Lung (tissue), 12 donors: ENCODE measurements around the gene PDE9A. TPM values are rescaled to one million over a fixed set of nuclear protein-coding genes. Genes with fewer than 3 reads are reported as not detected.
A peak's percentile ranks its signal among the peaks of the same experiment; 100 is the strongest.

Experiments
- ATAC-seq: fragments of 200-7000 bp; cut with Tn5 transposase; one replicate; pipeline ENCODE4 v1.9.1; 2020; ENCODE audit warnings: moderate number of reproducible peaks; ENCODE audit not compliant: insufficient read depth, low FRiP score
- DNase-seq, 3 donors: peaks; one replicate each; pipeline ENCODE4 v3.0.0-alpha.2; 2013 to 2017
- H3K27ac ChIP-seq, 2 donors: one replicate each; pipeline ENCODE4 v1.5.1; 2013; ENCODE audit warnings: mild to moderate bottlenecking in 2 of 2, moderate library complexity in 2 of 2, control low read depth in 1 of 2, inconsistent platforms in 1 of 2, low read depth in 1 of 2, low read length in 1 of 2
- H3K27me3 ChIP-seq, 3 donors: one replicate each; pipeline ENCODE4 v1.5.1; 2013; ENCODE audit warnings: low read length in 2 of 3; ENCODE audit not compliant: control insufficient read depth in 3 of 3, insufficient read depth in 3 of 3
- H3K36me3 ChIP-seq, 4 donors: one replicate each; pipeline ENCODE4 v1.5.1; 2013; ENCODE audit warnings: low read length in 4 of 4, mild to moderate bottlenecking in 1 of 4, moderate library complexity in 1 of 4; ENCODE audit not compliant: control insufficient read depth in 4 of 4, insufficient read depth in 4 of 4
- H3K4me1 ChIP-seq, 5 donors: one replicate each; pipeline ENCODE4 v1.5.1; 2013; ENCODE audit warnings: low read length in 5 of 5, mild to moderate bottlenecking in 2 of 5, moderate library complexity in 1 of 5; ENCODE audit not compliant: control insufficient read depth in 5 of 5, insufficient read depth in 5 of 5
- H3K4me3 ChIP-seq: one replicate; pipeline ENCODE4 v1.5.1; 2013; ENCODE audit warnings: mild to moderate bottlenecking, control low read depth, moderate library complexity
- H3K9ac ChIP-seq, 2 donors: one replicate each; pipeline ENCODE4 v1.5.1; 2013; ENCODE audit warnings: low read length in 2 of 2, control low read depth in 1 of 2; ENCODE audit not compliant: insufficient read depth in 1 of 2
- H3K9me3 ChIP-seq, 4 donors: one replicate each; pipeline ENCODE4 v1.5.1; 2013; ENCODE audit warnings: low read length in 3 of 4, mild to moderate bottlenecking in 1 of 4, moderate library complexity in 1 of 4; ENCODE audit not compliant: control insufficient read depth in 4 of 4, insufficient read depth in 3 of 4
- WGBS, 2 donors: extraction: QIAGEN DNeasy Blood & Tissue Kit; methylation state at CpG; one replicate each; pipeline ENCODE4 v1.1.7; 2013; 5-methylcytosine and 5-hydroxymethylcytosine counted together
- polyA plus RNA-seq, 2 donors: library from polyadenylated mRNA; stranded (reverse); fragments of 200-250 nt; gene quantifications; one replicate each; pipeline ENCODE4 v1.2.1, GENCODE V29; 2013
- total RNA-seq, 2 donors: library from RNA; depleted of rRNA in 1 of 2; stranded (reverse); fragments of >200 nt in 1 of 2; gene quantifications; one replicate each; pipeline ENCODE4 v1.2.1, GENCODE V29; 2014 to 2021
- TF ChIP-seq, protein P1 (sequence below): IDR thresholded peaks from 2 replicates; pipeline ENCODE4 v1.5.1; 2012; ENCODE audit warnings: mild to moderate bottlenecking; ENCODE audit errors: control extremely low read depth, extremely low read depth
- donor health status: control.
- donor health status: control.
- donor health status: Bipolar disorder and iron deficiency.
- donor health status: healthy.
- donor health status: DM: yes; HTN: yes; CAD: no.

Gene PDE9A
- total and polyA plus RNA-seq, 4 donors, result 5.3 to 17.0 (median 6.9) TPM

DNA sequence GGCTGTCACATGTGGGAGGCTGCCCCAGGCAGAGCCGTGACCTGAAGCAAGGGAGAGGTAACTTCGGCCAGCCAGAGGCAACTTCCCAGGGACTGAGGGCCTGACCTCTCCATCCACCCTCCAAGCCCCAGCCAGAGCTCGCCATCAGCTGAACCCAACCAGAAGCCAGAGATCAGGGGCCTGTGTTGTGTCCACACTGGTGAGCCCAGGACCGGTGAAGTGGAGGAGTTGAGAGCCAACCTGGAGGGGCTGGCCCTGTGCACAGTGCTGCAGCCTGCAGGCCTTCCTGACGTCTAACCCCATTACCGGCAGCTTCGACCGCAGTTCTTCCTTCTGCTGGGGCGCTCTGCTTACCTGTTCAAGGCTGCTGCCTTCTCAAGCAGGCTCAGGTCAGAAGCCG is 19.6 kb upstream of the PDE9A start:
- TF ChIP-seq, protein P1, sequence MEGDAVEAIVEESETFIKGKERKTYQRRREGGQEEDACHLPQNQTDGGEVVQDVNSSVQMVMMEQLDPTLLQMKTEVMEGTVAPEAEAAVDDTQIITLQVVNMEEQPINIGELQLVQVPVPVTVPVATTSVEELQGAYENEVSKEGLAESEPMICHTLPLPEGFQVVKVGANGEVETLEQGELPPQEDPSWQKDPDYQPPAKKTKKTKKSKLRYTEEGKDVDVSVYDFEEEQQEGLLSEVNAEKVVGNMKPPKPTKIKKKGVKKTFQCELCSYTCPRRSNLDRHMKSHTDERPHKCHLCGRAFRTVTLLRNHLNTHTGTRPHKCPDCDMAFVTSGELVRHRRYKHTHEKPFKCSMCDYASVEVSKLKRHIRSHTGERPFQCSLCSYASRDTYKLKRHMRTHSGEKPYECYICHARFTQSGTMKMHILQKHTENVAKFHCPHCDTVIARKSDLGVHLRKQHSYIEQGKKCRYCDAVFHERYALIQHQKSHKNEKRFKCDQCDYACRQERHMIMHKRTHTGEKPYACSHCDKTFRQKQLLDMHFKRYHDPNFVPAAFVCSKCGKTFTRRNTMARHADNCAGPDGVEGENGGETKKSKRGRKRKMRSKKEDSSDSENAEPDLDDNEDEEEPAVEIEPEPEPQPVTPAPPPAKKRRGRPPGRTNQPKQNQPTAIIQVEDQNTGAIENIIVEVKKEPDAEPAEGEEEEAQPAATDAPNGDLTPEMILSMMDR, result no peak
- H3K4me1 ChIP-seq, result peaks cover 0 to 16% (median 0%) of the 10 kb centered on the region in 5 donors
- no peak for DNase-seq
- no peaks in the 10 kb centered on the region for H3K27me3 ChIP-seq
- H3K36me3 ChIP-seq, result no peaks in the 10 kb centered on the region
- no peak overlapping the region for H3K27ac ChIP-seq
- H3K9me3 ChIP-seq, result peaks cover 0 to 2% (median 0%) of the 10 kb centered on the region in 4 donors
- WGBS, 2 donors, result 94 to 97% methylated on average over 10 of the region's 10 CpGs
- H3K9ac ChIP-seq, result no peak overlapping the region
- no peak for ATAC-seq
- no peak overlapping the region for H3K4me3 ChIP-seq

DNA sequence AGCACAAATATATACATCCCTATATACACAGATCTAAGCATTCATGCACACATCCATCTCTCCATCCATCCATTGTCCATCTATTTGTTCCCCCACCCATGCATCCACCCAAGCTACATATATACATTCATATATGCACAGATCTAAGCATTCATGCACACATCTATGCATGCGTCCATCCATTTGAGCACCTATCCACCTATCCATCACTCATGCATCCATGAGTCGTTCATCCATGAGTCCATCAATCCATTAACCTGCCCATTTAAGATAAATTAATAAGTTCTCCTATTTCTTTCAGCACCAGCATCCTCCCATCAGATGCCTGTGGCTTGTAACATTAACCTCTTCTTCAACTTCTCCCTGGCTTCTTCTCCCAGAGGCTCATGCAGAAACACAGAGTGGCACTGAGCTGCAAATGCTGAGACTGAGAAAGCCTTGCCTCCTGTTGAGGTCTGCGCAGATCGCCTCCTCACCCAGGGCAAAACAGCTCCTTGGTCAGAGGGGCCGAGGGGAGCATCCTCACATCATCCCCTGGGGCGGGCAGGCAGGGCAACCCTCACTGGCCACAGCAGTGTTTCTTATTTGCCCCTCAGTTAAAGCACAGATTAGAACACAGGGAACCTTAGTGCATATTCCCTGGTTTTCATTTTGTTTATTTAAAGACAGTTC is 17.4 kb upstream of the PDE9A start:
- Histone ChIP-seq H3K9ac (no peak overlapping the region), H3K27me3 (no peaks in the 10 kb centered on the region), H3K36me3 (no peaks in the 10 kb centered on the region), H3K4me1 (peaks cover 0 to 18% (median 6%) of the 10 kb centered on the region in 5 donors), H3K4me3 (no peak overlapping the region), H3K9me3 (no peaks in the 10 kb centered on the region), H3K27ac (no peak overlapping the region)
- TF ChIP-seq, protein P1, result no peak
- ATAC-seq, result no peak
- peak in 1 of 3 donors; percentile 6 for DNase-seq
- WGBS, 2 donors, result 76 to 84% methylated on average over 6 of the region's 6 CpGs

- no peak overlapping the region for H3K27ac ChIP-seq
- ATAC-seq (no peak), DNase-seq (peak in 2 of 3 donors; percentile 66 to 84)
- no peaks in the 10 kb centered on the region for H3K27me3 ChIP-seq
- no peaks in the 10 kb centered on the region for H3K9me3 ChIP-seq
- WGBS, 2 donors, result 52 to 55% methylated on average over 10 of the region's 10 CpGs
- H3K9ac ChIP-seq, result no peak overlapping the region
- TF ChIP-seq, protein P1, result no peak
- peaks cover 0 to 23% (median 9%) of the 10 kb centered on the region in 5 donors for H3K4me1 ChIP-seq
- H3K4me3 ChIP-seq, result no peak overlapping the region
- no peaks in the 10 kb centered on the region for H3K36me3 ChIP-seq
Observed at GRCh38 chr21:42636520-42637266, 16.7 kb upstream of the PDE9A start.
